HTR-8/SVneo (cell line): ENCODE measurements around the gene OR52I2.

Experiments
- DNase-seq: peaks from one replicate; pipeline ENCODE4 v3.0.0; 2011; ENCODE audit warnings: low spot score, mixed read lengths; ENCODE audit not compliant: insufficient read length
- FAIRE-seq: peaks from 2 replicates; lab custom pipeline; 2011; peaks lifted over from hg19 to GRCh38; lab: Jason Lieb, UNC

OR52I2 gene

GRCh38 chr11:4607096-4607495 is 25.6 kb downstream of the OR52I2 start:
- peak; percentile 38 for FAIRE-seq
- DNase-seq, result no peak

- FAIRE-seq, result peak; percentile 79
- peak; percentile 95 for DNase-seq
These were observed 26.5 kb downstream of the OR52I2 start, which contains the start of gene TRIM68 for GRCh38 chr11:4607781-4608666. TRIM68 (minus strand) TSS chr11:4608231; CDS start chr11:4605504, 2,727 bp downstream.

GRCh38 chr11:4610258-4610935 is 28.9 kb downstream of the OR52I2 start:
- FAIRE-seq, result no peak

GRCh38 chr11:4611986-4612385 is 30.4 kb downstream of the OR52I2 start:
- DNase-seq, result no peak
- FAIRE-seq, result no peak

More at GRCh38 chr11:4610258-4610935, 28.9 kb downstream of the OR52I2 start:
- DNase-seq, result no peak

GRCh38 chr11:4615856-4616444 is 34.4 kb downstream of the OR52I2 start:
- FAIRE-seq (no peak), DNase-seq (no peak)

- FAIRE-seq, result no peak
These were observed 38.0 kb downstream of the OR52I2 start for GRCh38 chr11:4619514-4619913.

GRCh38 chr11:4626207-4627099 is 44.9 kb downstream of the OR52I2 start:
- DNase-seq, result peak; percentile 31
- peak; percentile 86 for FAIRE-seq

More at GRCh38 chr11:4619514-4619913, 38.0 kb downstream of the OR52I2 start:
- DNase-seq, result no peak

GRCh38 chr11:4636136-4636535 is 54.6 kb downstream of the OR52I2 start:
- FAIRE-seq (no peak), DNase-seq (no peak)

- peak; percentile 70 for DNase-seq
- FAIRE-seq, result peak; percentile 23
These were observed 55.6 kb downstream of the OR52I2 start, which contains the start of gene OR51D1 for GRCh38 chr11:4636962-4637661. OR51D1 (plus strand) TSS chr11:4637477; CDS start chr11:4639791, 2,314 bp downstream.

- FAIRE-seq (no peak), DNase-seq (no peak)
These were observed 56.1 kb downstream of the OR52I2 start for GRCh38 chr11:4637662-4638047.

GRCh38 chr11:4639931-4640330 is 58.4 kb downstream of the OR52I2 start:
- FAIRE-seq (no peak), DNase-seq (no peak)

- peak; percentile 26 for FAIRE-seq
- DNase-seq, result no peak
These were observed 60.0 kb downstream of the OR52I2 start for GRCh38 chr11:4641501-4641900.

- FAIRE-seq (no peak), DNase-seq (no peak)
These were observed 60.5 kb downstream of the OR52I2 start for GRCh38 chr11:4642043-4642442.
